ENCODE results near the gene TNN. TPM values are rescaled to one million over a fixed set of nuclear protein-coding genes. Genes with fewer than 3 reads are reported as not detected.

Gene TNN
- total RNA-seq, 2 donors from 2014 or later, result 0.09 TPM; not detected in 1

DNA sequence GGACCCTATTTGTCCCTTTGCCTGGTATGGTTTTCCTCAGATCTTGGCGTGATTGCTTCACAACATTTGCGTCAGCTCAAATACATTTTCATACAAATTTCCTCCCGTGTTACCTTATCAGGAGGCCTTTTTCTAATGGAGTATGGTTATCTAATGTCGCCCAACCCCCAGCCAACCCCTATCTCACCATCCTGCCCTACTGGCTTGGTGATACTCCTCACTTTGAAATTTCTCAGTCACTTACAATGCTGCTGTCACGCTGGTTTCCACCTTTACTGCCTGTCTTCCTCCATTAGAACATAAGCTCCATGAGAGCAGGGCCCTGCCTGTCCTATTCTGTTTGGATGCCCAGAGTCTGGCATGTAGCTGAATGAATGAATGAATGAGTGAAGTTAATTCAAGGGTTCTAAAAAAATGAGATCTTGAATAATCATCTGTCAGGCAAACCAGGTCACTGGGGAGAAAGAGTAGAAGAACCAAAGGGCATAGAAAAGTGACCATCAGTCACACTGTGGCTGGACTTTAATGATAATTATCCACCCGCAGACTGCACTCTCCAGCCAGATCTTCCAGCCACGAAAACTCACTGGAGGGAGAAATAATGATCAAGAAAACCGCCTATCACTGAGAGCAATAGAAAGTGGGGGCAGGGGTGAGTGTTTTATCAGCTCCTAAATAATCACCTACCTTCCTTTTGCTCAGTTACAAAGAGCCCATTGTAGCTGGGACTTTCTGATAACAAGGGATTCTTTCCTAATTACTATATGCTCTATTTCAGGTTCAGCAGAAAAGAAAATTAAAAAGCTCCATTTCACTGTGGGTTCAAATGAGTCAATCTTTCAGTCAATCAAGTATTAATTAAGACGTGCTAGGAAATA, 103.6 kb downstream of the TNN start:
- H3K9me3 ChIP-seq (ENCODE audit: control insufficient read depth, low read length), result no peaks in the 10 kb centered on the region
- Mint-ChIP-seq H3K4me1 (peaks cover 33% of the 10 kb centered on the region), H3K27ac (no peak overlapping the region), H3K36me3 (ENCODE audit: low read depth) (peaks cover 7% of the 10 kb centered on the region), H3K27me3 (ENCODE audit: insufficient read depth) (no peaks in the 10 kb centered on the region), H3K4me3 (no peak overlapping the region), H3K9me3 (no peaks in the 10 kb centered on the region)
- TF ChIP-seq, protein P1, sequence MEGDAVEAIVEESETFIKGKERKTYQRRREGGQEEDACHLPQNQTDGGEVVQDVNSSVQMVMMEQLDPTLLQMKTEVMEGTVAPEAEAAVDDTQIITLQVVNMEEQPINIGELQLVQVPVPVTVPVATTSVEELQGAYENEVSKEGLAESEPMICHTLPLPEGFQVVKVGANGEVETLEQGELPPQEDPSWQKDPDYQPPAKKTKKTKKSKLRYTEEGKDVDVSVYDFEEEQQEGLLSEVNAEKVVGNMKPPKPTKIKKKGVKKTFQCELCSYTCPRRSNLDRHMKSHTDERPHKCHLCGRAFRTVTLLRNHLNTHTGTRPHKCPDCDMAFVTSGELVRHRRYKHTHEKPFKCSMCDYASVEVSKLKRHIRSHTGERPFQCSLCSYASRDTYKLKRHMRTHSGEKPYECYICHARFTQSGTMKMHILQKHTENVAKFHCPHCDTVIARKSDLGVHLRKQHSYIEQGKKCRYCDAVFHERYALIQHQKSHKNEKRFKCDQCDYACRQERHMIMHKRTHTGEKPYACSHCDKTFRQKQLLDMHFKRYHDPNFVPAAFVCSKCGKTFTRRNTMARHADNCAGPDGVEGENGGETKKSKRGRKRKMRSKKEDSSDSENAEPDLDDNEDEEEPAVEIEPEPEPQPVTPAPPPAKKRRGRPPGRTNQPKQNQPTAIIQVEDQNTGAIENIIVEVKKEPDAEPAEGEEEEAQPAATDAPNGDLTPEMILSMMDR (conservative IDR thresholded peaks at IDR 0.05), result no peak
- no peak overlapping the region for H3K9ac ChIP-seq (ENCODE audit: extremely low read depth, low read length, poor library complexity, severe bottlenecking)
- DNase-seq, result no peak
- peak overlapping the region; percentile 19 for H3K4me3 ChIP-seq (ENCODE audit: low read length)
- H3K36me3 ChIP-seq (ENCODE audit: control insufficient read depth, insufficient read depth, low read length), result peaks cover 9% of the 10 kb centered on the region
- no peaks in the 10 kb centered on the region for H3K27me3 ChIP-seq (ENCODE audit: control insufficient read depth, insufficient read depth, low read length, poor library complexity, severe bottlenecking)
- peaks cover 9% of the 10 kb centered on the region for H3K4me1 ChIP-seq (ENCODE audit: control insufficient read depth, insufficient read depth, low read length)
- no peak overlapping the region for H3K27ac ChIP-seq (ENCODE audit: low read depth, low read length)
- 87 to 92% methylated on average over 3 to 9 of the region's 9 CpGs for WGBS, 2 experiments (ENCODE audit: insufficient coverage in 1 of 2, insufficient read length in 1 of 2)

DNA sequence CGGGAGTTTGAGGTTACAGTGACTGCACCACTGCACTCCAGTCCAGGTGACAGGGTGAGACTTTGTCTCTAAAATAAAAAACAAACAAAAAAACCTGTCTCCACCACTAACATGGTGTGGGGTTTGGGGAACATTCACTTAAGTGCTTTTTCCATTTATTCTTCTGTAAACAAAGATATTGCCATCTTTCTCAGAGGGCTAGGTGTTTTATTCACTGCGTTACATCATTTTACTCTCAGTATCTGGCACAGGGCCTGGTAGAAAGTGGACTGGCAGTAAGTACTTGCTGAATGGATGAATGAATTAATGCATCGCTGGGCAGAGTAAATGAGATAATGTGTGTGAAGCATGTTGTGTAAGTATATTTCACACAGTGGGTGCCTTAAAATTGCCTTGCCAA, 104.9 kb downstream of the TNN start:
- TF ChIP-seq, protein P1 (conservative IDR thresholded peaks at IDR 0.05), result no peak
- Mint-ChIP-seq H3K27me3 (ENCODE audit: insufficient read depth) (no peaks in the 10 kb centered on the region), H3K9me3 (no peaks in the 10 kb centered on the region), H3K4me3 (no peak overlapping the region), H3K4me1 (peaks cover 33% of the 10 kb centered on the region), H3K36me3 (ENCODE audit: low read depth) (peaks cover 10% of the 10 kb centered on the region), H3K27ac (no peak overlapping the region)
- Histone ChIP-seq H3K4me1 (ENCODE audit: control insufficient read depth, insufficient read depth, low read length) (peaks cover 9% of the 10 kb centered on the region), H3K27ac (ENCODE audit: low read depth, low read length) (no peak overlapping the region), H3K36me3 (ENCODE audit: control insufficient read depth, insufficient read depth, low read length) (peaks cover 10% of the 10 kb centered on the region), H3K9me3 (ENCODE audit: control insufficient read depth, low read length) (no peaks in the 10 kb centered on the region), H3K4me3 (ENCODE audit: low read length) (no peak overlapping the region), H3K9ac (ENCODE audit: extremely low read depth, low read length, poor library complexity, severe bottlenecking) (no peak overlapping the region), H3K27me3 (ENCODE audit: control insufficient read depth, insufficient read depth, low read length, poor library complexity, severe bottlenecking) (no peaks in the 10 kb centered on the region)
- no peak for DNase-seq
- WGBS, 2 experiments (ENCODE audit: insufficient coverage in 1 of 2, insufficient read length in 1 of 2), result 95 to 100% methylated on average over 1 to 3 of the region's 3 CpGs

DNA sequence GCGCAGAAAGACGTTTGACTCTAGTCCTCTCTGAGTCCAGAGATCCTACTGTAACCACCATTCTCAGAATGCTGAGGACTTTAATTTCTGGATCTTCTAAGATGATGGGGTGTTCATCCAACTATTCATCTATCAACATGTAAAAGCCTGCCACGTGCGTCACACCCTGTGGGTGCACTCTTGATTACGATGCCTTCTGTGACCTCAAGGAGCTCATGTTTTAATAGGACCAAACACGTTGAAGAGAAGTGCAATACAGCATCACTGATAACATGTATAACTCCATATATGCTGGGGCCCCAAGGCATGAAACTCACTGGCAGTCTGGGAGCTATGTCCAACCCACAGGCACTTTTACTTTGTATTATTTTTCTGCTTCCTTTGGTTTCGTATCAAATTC, 105.9 kb downstream of the TNN start:
- Histone ChIP-seq H3K27ac (ENCODE audit: low read depth, low read length) (no peak overlapping the region), H3K9me3 (ENCODE audit: control insufficient read depth, low read length) (no peaks in the 10 kb centered on the region), H3K36me3 (ENCODE audit: control insufficient read depth, insufficient read depth, low read length) (peaks cover 10% of the 10 kb centered on the region), H3K9ac (ENCODE audit: extremely low read depth, low read length, poor library complexity, severe bottlenecking) (no peak overlapping the region), H3K27me3 (ENCODE audit: control insufficient read depth, insufficient read depth, low read length, poor library complexity, severe bottlenecking) (no peaks in the 10 kb centered on the region), H3K4me1 (ENCODE audit: control insufficient read depth, insufficient read depth, low read length) (peaks cover 9% of the 10 kb centered on the region), H3K4me3 (ENCODE audit: low read length) (no peak overlapping the region)
- H3K4me3 Mint-ChIP-seq, result no peak overlapping the region
- H3K36me3 Mint-ChIP-seq (ENCODE audit: low read depth), result peaks cover 10% of the 10 kb centered on the region
- DNase-seq, result no peak
- 95 to 98% methylated on average over 6 to 7 of the region's 7 CpGs for whole genome bisulfite sequencing, 2 experiments (ENCODE audit: insufficient coverage in 1 of 2, insufficient read length in 1 of 2)
- no peaks in the 10 kb centered on the region for H3K9me3 Mint-ChIP-seq
- H3K27ac Mint-ChIP-seq, result no peak overlapping the region
- TF ChIP-seq, protein P1 (conservative IDR thresholded peaks at IDR 0.05), result no peak
- H3K27me3 Mint-ChIP-seq (ENCODE audit: insufficient read depth), result no peaks in the 10 kb centered on the region
- peaks cover 33% of the 10 kb centered on the region for H3K4me1 Mint-ChIP-seq

All from endodermal cell (in vitro differentiated cells).